ENCODE data around the gene CACNA1C.

Gene CACNA1C

DNA sequence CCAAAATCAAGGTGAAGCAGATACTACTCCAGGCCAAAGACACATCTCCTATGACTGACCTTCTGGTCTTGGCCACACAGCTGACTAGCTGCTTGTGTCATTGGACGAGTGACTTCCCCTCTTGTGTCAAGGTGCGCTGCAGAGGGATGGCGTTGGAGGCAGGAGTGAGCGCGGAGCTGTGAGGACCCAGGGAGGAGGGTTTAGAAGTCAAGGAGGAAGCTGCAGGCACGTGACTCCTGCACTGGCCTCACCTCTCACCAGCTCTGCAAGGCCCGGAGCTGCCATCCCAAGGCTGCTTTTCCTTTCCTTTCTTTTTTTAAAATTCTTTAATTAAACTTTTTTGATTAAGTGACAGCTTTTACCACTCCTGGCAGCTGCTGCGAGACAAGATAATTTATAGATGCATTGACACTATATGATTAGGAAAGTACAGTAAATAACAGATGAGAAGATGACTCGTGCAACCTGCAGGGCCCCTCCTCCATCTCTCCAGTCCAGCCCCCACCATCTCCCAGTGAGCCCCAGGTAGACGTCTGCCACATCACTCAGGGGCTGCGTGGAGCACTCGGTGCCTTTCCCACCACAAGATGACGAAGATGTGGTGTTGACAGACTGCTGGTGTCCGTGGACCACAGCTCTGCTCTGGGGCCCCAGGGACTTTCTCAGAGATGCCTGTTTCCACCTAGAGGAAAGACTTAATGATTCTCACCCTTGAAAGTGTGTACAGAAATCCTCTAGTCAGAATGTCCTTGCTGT lies 350.6 kb downstream of the CACNA1C start:
- TF ChIP-seq, protein P1, sequence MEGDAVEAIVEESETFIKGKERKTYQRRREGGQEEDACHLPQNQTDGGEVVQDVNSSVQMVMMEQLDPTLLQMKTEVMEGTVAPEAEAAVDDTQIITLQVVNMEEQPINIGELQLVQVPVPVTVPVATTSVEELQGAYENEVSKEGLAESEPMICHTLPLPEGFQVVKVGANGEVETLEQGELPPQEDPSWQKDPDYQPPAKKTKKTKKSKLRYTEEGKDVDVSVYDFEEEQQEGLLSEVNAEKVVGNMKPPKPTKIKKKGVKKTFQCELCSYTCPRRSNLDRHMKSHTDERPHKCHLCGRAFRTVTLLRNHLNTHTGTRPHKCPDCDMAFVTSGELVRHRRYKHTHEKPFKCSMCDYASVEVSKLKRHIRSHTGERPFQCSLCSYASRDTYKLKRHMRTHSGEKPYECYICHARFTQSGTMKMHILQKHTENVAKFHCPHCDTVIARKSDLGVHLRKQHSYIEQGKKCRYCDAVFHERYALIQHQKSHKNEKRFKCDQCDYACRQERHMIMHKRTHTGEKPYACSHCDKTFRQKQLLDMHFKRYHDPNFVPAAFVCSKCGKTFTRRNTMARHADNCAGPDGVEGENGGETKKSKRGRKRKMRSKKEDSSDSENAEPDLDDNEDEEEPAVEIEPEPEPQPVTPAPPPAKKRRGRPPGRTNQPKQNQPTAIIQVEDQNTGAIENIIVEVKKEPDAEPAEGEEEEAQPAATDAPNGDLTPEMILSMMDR (IDR thresholded peaks at IDR 0.05; ENCODE audit: low read depth, low read length), result no peak
- Histone ChIP-seq H3K4me3 (ENCODE audit: low read depth, low read length) (no peak overlapping the region), H3K4me1 (peaks cover 9% of the 10 kb centered on the region), H3K27me3 (no peaks in the 10 kb centered on the region), H3K36me3 (no peaks in the 10 kb centered on the region), H3K9me3 (no peaks in the 10 kb centered on the region)
- DNase-seq, result no peak

DNA sequence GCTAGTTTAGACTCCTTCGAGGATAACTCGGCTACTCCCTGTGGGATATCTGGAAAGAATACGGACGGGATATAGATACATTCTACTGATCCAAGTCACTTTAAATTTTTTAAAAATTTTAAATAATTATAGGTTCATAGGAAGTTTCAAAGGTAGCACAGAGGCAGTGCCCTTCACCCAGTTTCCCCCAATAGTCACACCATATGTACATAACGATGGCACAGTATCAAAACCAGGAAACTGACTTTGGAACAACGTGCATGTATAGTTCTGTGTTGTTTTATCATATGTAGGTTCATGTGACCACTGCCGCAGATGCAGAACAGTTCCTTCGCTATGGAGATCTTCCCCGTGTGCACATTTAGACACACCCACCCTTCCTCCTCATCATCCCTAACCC lies 352.3 kb downstream of the CACNA1C start:
- TF ChIP-seq, protein P1 (IDR thresholded peaks at IDR 0.05; ENCODE audit: low read depth, low read length), result no peak
- peaks cover 9% of the 10 kb centered on the region for H3K4me1 ChIP-seq
- DNase-seq, result no peak
- H3K4me3 ChIP-seq (ENCODE audit: low read depth, low read length), result no peak overlapping the region
- no peaks in the 10 kb centered on the region for H3K9me3 ChIP-seq
- H3K27me3 ChIP-seq, result no peaks in the 10 kb centered on the region
- H3K36me3 ChIP-seq, result no peaks in the 10 kb centered on the region

DNA sequence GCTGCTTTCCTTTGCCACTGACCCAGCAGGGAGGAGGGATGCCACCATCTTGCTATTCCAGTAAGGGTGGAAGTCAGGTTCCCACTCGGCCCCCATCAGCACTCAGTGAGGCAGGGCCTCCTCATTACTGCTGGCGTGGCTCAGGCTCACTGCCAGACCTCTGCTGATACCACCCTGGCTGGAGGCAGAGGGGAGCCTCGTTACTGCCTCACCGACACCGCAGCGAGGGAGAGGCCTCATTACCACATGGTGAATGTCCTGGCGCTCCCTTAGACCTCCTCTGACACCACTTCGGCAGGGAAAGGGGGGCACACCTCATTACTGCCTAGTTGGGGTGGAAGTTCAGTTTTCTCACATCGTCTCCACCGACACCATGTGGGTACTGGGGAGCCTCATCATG lies 354.1 kb downstream of the CACNA1C start:
- Histone ChIP-seq H3K36me3 (no peaks in the 10 kb centered on the region), H3K4me1 (peaks cover 7% of the 10 kb centered on the region), H3K9me3 (no peaks in the 10 kb centered on the region), H3K27me3 (no peaks in the 10 kb centered on the region), H3K4me3 (ENCODE audit: low read depth, low read length) (no peak overlapping the region)
- no peak for DNase-seq
- TF ChIP-seq, protein P1 (IDR thresholded peaks at IDR 0.05; ENCODE audit: low read depth, low read length), result no peak

DNA sequence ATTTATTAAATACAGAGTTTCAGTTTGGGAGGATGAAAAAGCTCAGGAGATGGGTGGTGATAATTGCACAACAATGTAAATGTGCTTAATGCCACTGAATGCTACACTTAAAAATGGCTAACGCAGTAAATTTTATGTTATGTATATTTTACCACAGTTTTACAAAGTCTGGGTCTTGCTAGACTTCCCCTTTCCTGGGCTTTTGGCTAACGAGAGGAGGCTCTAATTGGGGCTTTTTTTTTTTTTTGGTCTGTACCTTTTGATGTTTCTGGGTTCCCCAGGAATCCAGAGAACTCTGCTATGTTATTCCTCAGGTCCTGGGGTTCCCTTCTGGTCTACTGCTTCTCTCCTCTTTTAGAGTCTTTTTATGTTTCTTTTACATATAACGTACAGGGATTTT lies 355.5 kb downstream of the CACNA1C start:
- no peaks in the 10 kb centered on the region for H3K27me3 ChIP-seq
- no peak for DNase-seq
- TF ChIP-seq, protein P1 (IDR thresholded peaks at IDR 0.05; ENCODE audit: low read depth, low read length), result no peak
- H3K4me1 ChIP-seq, result peaks cover 3% of the 10 kb centered on the region
- no peak overlapping the region for H3K4me3 ChIP-seq (ENCODE audit: low read depth, low read length)
- no peaks in the 10 kb centered on the region for H3K36me3 ChIP-seq
- no peaks in the 10 kb centered on the region for H3K9me3 ChIP-seq

DNA sequence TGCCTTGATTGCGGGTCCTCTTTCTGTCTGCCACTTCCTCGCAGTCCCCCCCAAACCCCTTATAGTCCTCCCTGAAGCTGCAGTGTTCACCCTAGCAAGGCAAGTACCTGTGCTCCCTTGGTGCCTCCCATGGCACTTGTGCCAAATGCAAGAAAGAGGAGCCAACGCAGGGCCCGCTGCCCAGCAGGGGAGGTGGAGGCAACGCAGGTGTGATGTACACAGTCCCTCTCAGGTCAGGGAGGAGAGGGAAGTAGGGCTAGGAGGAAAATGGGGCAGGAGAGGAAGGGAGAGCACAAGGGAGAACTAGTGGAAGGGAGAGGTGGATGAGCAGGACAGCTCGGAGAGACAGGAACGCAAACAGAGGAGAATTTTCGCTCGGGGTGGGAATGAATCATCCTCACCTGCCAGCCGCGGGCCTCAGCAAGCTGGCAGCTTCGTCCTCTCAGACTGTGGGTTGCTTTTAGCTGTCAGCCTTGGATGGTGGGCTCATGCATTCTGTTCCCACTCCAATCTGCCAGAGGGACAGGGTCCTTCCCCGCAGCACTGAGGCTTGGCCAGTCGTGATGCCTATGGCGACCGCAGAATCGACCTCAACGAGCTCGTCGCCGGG lies 357.0 kb downstream of the CACNA1C start:
- H3K36me3 ChIP-seq, result no peaks in the 10 kb centered on the region
- no peaks in the 10 kb centered on the region for H3K9me3 ChIP-seq
- DNase-seq, result no peak
- TF ChIP-seq, protein P1 (IDR thresholded peaks at IDR 0.05; ENCODE audit: low read depth, low read length), result no peak
- H3K27me3 ChIP-seq, result no peaks in the 10 kb centered on the region
- no peak overlapping the region for H3K4me3 ChIP-seq (ENCODE audit: low read depth, low read length)
- peaks cover 3% of the 10 kb centered on the region for H3K4me1 ChIP-seq

DNA sequence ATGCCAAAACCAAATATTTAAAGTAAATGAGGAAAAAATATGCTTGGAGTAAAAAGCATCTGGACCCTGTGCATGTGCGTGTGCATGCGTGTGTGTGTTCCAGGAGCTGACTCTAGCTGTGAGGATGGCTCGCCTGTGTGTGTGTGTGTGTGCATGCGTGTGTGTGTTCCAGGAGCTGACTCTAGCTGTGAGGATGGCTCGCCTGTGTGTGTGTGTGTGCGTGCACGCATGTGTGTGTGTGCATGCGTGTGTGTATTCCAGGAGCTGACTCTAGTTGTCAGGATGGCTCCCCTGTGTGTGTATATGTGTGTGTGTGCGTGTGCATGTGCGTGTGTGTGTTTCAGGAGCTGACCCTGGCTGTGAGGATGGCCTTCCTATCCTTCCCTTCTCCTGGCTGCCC lies 357.7 kb downstream of the CACNA1C start:
- H3K4me3 ChIP-seq (ENCODE audit: low read depth, low read length), result no peak overlapping the region
- H3K27me3 ChIP-seq, result no peaks in the 10 kb centered on the region
- H3K4me1 ChIP-seq, result peaks cover 3% of the 10 kb centered on the region
- no peaks in the 10 kb centered on the region for H3K36me3 ChIP-seq
- TF ChIP-seq, protein P1 (IDR thresholded peaks at IDR 0.05; ENCODE audit: low read depth, low read length), result no peak
- no peaks in the 10 kb centered on the region for H3K9me3 ChIP-seq
- DNase-seq, result no peak
